Measurements from ENCODE around the gene SMCO2.
"Not testable (repeated sequence)": the region's sequence is repeated elsewhere in the genome, so short reads cannot be mapped to it uniquely, and the experiment has no call there.

SMCO2 gene

GRCh38 chr12:27542628-27543027 is 96.1 kb downstream of the SMCO2 start:
- TF ChIP-seq CTCF (IDR thresholded peaks at IDR 0.05; ENCODE audit: low read depth, low read length): no peak
- DNase-seq (ENCODE audit: extremely low read depth, low read depth): no peak

GRCh38 chr12:27544858-27545257 is 98.3 kb downstream of the SMCO2 start:
- not testable (repeated sequence) for DNase-seq (ENCODE audit: extremely low read depth, low read depth)

GRCh38 chr12:27545665-27546064 is 99.1 kb downstream of the SMCO2 start:
- DNase-seq (ENCODE audit: extremely low read depth, low read depth): no peak
- no peak for TF ChIP-seq CTCF (IDR thresholded peaks at IDR 0.05; ENCODE audit: low read depth, low read length)

- TF ChIP-seq CTCF (IDR thresholded peaks at IDR 0.05; ENCODE audit: low read depth, low read length): no peak
- no peak for DNase-seq (ENCODE audit: extremely low read depth, low read depth)
Measured at GRCh38 chr12:27547592-27547991, 101.1 kb downstream of the SMCO2 start.

- DNase-seq (ENCODE audit: extremely low read depth, low read depth): no peak
- no peak for TF ChIP-seq CTCF (IDR thresholded peaks at IDR 0.05; ENCODE audit: low read depth, low read length)
Measured at GRCh38 chr12:27548301-27549199, 102.0 kb downstream of the SMCO2 start.

GRCh38 chr12:27549236-27549800 is 102.8 kb downstream of the SMCO2 start:
- no peak for TF ChIP-seq CTCF (IDR thresholded peaks at IDR 0.05; ENCODE audit: low read depth, low read length)
- no peak for DNase-seq (ENCODE audit: extremely low read depth, low read depth)

GRCh38 chr12:27549801-27550652 is 103.5 kb downstream of the SMCO2 start:
- no peak for TF ChIP-seq CTCF (IDR thresholded peaks at IDR 0.05; ENCODE audit: low read depth, low read length)
- peak; percentile 88 for DNase-seq (ENCODE audit: extremely low read depth, low read depth)
